Stimulated activated naive CD8-positive, alpha-beta T cell treated with anti-CD3 and anti-CD28 coated beads, Interleukin-15, amount 100 ng/mL, for 72 hours (primary cell): ENCODE results near the gene CADPS.

Experiments
- ATAC-seq: fragments of 150-1000 bp; cut with Tn5 transposase; 2 replicates; pipeline ENCODE4 v1.10.0; 2021; ENCODE audit warnings: mild to moderate bottlenecking, moderate library complexity
- DNase-seq, 2 donors: peaks; one replicate each; pipeline ENCODE4 v3.0.0; 2021 to 2022
- H3K27ac Mint-ChIP-seq, 2 donors: one replicate each; pipeline ENCODE4 v1.8.0; 2022; ENCODE audit warnings: mild to moderate bottlenecking in 2 of 2, mixed read lengths in 2 of 2, moderate library complexity in 2 of 2
- H3K27me3 Mint-ChIP-seq: one replicate; pipeline ENCODE4 v1.8.0; 2022; ENCODE audit warnings: mixed read lengths
- H3K4me1 Mint-ChIP-seq: one replicate; pipeline ENCODE4 v1.8.0; 2022; ENCODE audit warnings: mild to moderate bottlenecking, mixed read lengths
- H3K4me3 Mint-ChIP-seq, 2 donors: one replicate each; pipeline ENCODE4 v1.8.0; 2022; ENCODE audit warnings: mild to moderate bottlenecking in 2 of 2, mixed read lengths in 2 of 2, moderate library complexity in 1 of 2
- H3K9me3 Mint-ChIP-seq, 2 donors: one replicate each; pipeline ENCODE4 v1.8.0; 2022; ENCODE audit warnings: mixed read lengths in 2 of 2

CADPS gene

GRCh38 chr3:62453448-62453847, 421.8 kb downstream of the CADPS start:
- no peaks in the 10 kb centered on the region for H3K27me3 Mint-ChIP-seq

GRCh38 chr3:62451211-62451887, 423.9 kb downstream of the CADPS start:
- Mint-ChIP-seq H3K9me3 (no peaks in the 10 kb centered on the region), H3K4me1 (peaks cover 50% of the 10 kb centered on the region), H3K27me3 (no peaks in the 10 kb centered on the region), H3K4me3 (peak overlapping the region; percentile 5 to 27), H3K27ac (peak overlapping the region in 1 of 2 donors; percentile 76)
- DNase-seq, result no peak
- ATAC-seq, result peak; percentile 21

More at GRCh38 chr3:62453448-62453847, 421.8 kb downstream of the CADPS start:
- Mint-ChIP-seq H3K9me3 (no peaks in the 10 kb centered on the region), H3K4me1 (peaks cover 34% of the 10 kb centered on the region), H3K27ac (no peak overlapping the region), H3K4me3 (no peak overlapping the region)
- no peak for ATAC-seq
- no peak for DNase-seq

- ATAC-seq (peak; percentile 72), DNase-seq (peak in 1 of 2 donors; percentile 10)
- H3K4me1 Mint-ChIP-seq, result peaks cover 44% of the 10 kb centered on the region
- H3K9me3 Mint-ChIP-seq, result peaks cover 7 to 12% of the 10 kb centered on the region in 2 donors
- H3K27ac Mint-ChIP-seq, result peak overlapping the region; percentile 71 to 86
- H3K27me3 Mint-ChIP-seq, result no peaks in the 10 kb centered on the region
- peak overlapping the region in 1 of 2 donors; percentile 44 for H3K4me3 Mint-ChIP-seq
Measured at GRCh38 chr3:62446337-62446940, 428.8 kb downstream of the CADPS start.

GRCh38 chr3:62445275-62445674, 429.9 kb downstream of the CADPS start:
- DNase-seq (peak in 1 of 2 donors; percentile 11), ATAC-seq (peak; percentile 76)
- H3K4me3 Mint-ChIP-seq, result peak overlapping the region; percentile 44 to 46
- peaks cover 36% of the 10 kb centered on the region for H3K4me1 Mint-ChIP-seq
- H3K9me3 Mint-ChIP-seq, result peaks cover 7 to 12% of the 10 kb centered on the region in 2 donors
- H3K27ac Mint-ChIP-seq, result peak overlapping the region; percentile 78 to 86
- no peaks in the 10 kb centered on the region for H3K27me3 Mint-ChIP-seq

- Mint-ChIP-seq H3K4me3 (no peak overlapping the region), H3K27me3 (peaks cover 11% of the 10 kb centered on the region), H3K4me1 (peaks cover 1% of the 10 kb centered on the region), H3K9me3 (peaks cover 7 to 12% of the 10 kb centered on the region in 2 donors), H3K27ac (no peak overlapping the region)
- ATAC-seq (no peak), DNase-seq (no peak)
Measured at GRCh38 chr3:62439978-62440377, 435.2 kb downstream of the CADPS start.

GRCh38 chr3:62439176-62439813, 435.9 kb downstream of the CADPS start:
- Mint-ChIP-seq H3K4me3 (no peak overlapping the region), H3K9me3 (peaks cover 7 to 12% of the 10 kb centered on the region in 2 donors), H3K27ac (no peak overlapping the region), H3K27me3 (peaks cover 18% of the 10 kb centered on the region), H3K4me1 (no peaks in the 10 kb centered on the region)
- DNase-seq, result no peak
- no peak for ATAC-seq

- Mint-ChIP-seq H3K27me3 (peaks cover 18% of the 10 kb centered on the region), H3K4me1 (no peaks in the 10 kb centered on the region), H3K9me3 (no peaks in the 10 kb centered on the region), H3K4me3 (no peak overlapping the region), H3K27ac (no peak overlapping the region)
- ATAC-seq (no peak), DNase-seq (no peak)
Measured at GRCh38 chr3:62436785-62437184, 438.4 kb downstream of the CADPS start.

GRCh38 chr3:62433396-62433795, 441.8 kb downstream of the CADPS start:
- no peaks in the 10 kb centered on the region for H3K9me3 Mint-ChIP-seq
- ATAC-seq, result no peak
- H3K4me1 Mint-ChIP-seq, result no peaks in the 10 kb centered on the region
- H3K27ac Mint-ChIP-seq, result no peak overlapping the region
- no peak for DNase-seq
- peaks cover 18% of the 10 kb centered on the region for H3K27me3 Mint-ChIP-seq
- no peak overlapping the region for H3K4me3 Mint-ChIP-seq

- Mint-ChIP-seq H3K9me3 (peaks cover 0 to 7% of the 10 kb centered on the region in 2 donors), H3K4me1 (no peaks in the 10 kb centered on the region), H3K27ac (no peak overlapping the region), H3K4me3 (no peak overlapping the region), H3K27me3 (peaks cover 7% of the 10 kb centered on the region)
- DNase-seq (no peak), ATAC-seq (no peak)
Measured at GRCh38 chr3:62421207-62421606, 454.0 kb downstream of the CADPS start.

- ATAC-seq (no peak), DNase-seq (no peak)
- H3K9me3 Mint-ChIP-seq, result peaks cover 0 to 7% of the 10 kb centered on the region in 2 donors
- no peak overlapping the region for H3K4me3 Mint-ChIP-seq
- H3K4me1 Mint-ChIP-seq, result no peaks in the 10 kb centered on the region
- H3K27ac Mint-ChIP-seq, result no peak overlapping the region
- peaks cover 7% of the 10 kb centered on the region for H3K27me3 Mint-ChIP-seq
Measured at GRCh38 chr3:62416144-62416543, 459.1 kb downstream of the CADPS start.

GRCh38 chr3:62415312-62415801, 459.9 kb downstream of the CADPS start:
- Mint-ChIP-seq H3K27me3 (peaks cover 5% of the 10 kb centered on the region), H3K9me3 (peaks cover 0 to 4% of the 10 kb centered on the region in 2 donors), H3K4me1 (no peaks in the 10 kb centered on the region), H3K27ac (no peak overlapping the region), H3K4me3 (no peak overlapping the region)
- DNase-seq (no peak), ATAC-seq (no peak)

- Mint-ChIP-seq H3K9me3 (no peaks in the 10 kb centered on the region), H3K4me1 (no peaks in the 10 kb centered on the region), H3K27me3 (no peaks in the 10 kb centered on the region), H3K4me3 (no peak overlapping the region), H3K27ac (no peak overlapping the region)
- no peak for ATAC-seq
- no peak for DNase-seq
Measured at GRCh38 chr3:62414786-62415185, 460.4 kb downstream of the CADPS start.

GRCh38 chr3:62413687-62414086, 461.5 kb downstream of the CADPS start:
- no peak overlapping the region for H3K27ac Mint-ChIP-seq
- no peaks in the 10 kb centered on the region for H3K4me1 Mint-ChIP-seq
- no peak overlapping the region for H3K4me3 Mint-ChIP-seq
- no peak for DNase-seq
- no peak for ATAC-seq
- H3K9me3 Mint-ChIP-seq, result no peaks in the 10 kb centered on the region
- H3K27me3 Mint-ChIP-seq, result no peaks in the 10 kb centered on the region

GRCh38 chr3:62406945-62407344, 468.3 kb downstream of the CADPS start:
- Mint-ChIP-seq H3K9me3 (no peaks in the 10 kb centered on the region), H3K4me3 (no peak overlapping the region), H3K27ac (no peak overlapping the region), H3K27me3 (no peaks in the 10 kb centered on the region), H3K4me1 (no peaks in the 10 kb centered on the region)
- ATAC-seq (no peak), DNase-seq (no peak)

GRCh38 chr3:62405566-62405965, 469.6 kb downstream of the CADPS start:
- DNase-seq, result no peak
- no peaks in the 10 kb centered on the region for H3K27me3 Mint-ChIP-seq
- ATAC-seq, result no peak
- no peak overlapping the region for H3K4me3 Mint-ChIP-seq
- no peak overlapping the region for H3K27ac Mint-ChIP-seq
- H3K4me1 Mint-ChIP-seq, result no peaks in the 10 kb centered on the region
- H3K9me3 Mint-ChIP-seq, result no peaks in the 10 kb centered on the region

- H3K4me1 Mint-ChIP-seq, result no peaks in the 10 kb centered on the region
- no peaks in the 10 kb centered on the region for H3K9me3 Mint-ChIP-seq
- no peak overlapping the region for H3K27ac Mint-ChIP-seq
- H3K4me3 Mint-ChIP-seq, result no peak overlapping the region
- H3K27me3 Mint-ChIP-seq, result no peaks in the 10 kb centered on the region
- ATAC-seq, result no peak
- DNase-seq, result no peak
Measured at GRCh38 chr3:62405135-62405534, 470.1 kb downstream of the CADPS start.
